ENCODE data around the gene CORO2B. TPM values are rescaled to one million over a fixed set of nuclear protein-coding genes. Genes with fewer than 3 reads are reported as not detected.
"Not testable (repeated sequence)": the region's sequence is repeated elsewhere in the genome, so short reads cannot be mapped to it uniquely, and the experiment has no call there.

CORO2B gene
- polyA plus RNA-seq, 1 donor: 4.7 TPM

DNA sequence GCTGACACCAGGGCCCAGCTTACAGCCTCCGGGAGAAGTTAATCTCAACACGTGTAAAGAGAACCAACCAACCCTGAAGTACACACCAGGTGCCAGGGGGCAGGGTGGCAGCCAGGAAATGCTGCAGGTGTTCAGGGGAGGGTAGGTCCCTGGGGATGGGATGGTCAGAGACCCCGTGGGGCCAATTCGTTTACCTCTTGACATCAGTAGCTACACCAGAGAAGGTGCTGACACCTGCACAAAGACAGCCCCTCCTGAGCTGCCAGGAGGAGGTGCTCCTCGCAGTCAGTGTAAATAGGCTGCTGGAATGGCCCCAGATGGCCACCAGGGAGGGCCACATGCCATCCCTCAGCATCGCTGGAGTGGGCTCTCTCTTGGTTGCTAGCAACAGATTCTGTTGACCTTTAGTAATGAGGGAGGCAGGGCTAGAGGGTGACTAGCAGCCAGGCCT lies 52.8 kb downstream of the CORO2B start:
- no peak for DNase-seq

DNA sequence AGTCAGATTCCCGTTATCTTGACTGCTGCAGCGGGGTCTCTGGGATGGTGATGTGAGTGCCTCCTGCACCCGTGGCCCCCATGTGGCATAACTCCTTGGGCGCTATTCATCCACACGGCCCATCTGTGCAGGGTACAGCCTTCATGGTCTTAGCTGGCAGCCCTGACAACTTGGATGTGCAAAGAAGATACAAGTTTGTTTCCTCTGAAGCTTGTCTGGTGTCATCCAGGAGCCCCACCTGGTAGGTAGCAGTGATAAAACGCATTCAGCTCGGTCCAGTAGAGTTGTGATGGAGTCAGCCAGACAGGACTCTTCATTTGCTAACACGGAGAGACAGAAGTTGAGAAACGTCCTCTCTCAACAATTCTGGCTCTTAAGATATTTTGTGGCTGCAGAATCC lies 53.3 kb downstream of the CORO2B start:
- DNase-seq: no peak

DNA sequence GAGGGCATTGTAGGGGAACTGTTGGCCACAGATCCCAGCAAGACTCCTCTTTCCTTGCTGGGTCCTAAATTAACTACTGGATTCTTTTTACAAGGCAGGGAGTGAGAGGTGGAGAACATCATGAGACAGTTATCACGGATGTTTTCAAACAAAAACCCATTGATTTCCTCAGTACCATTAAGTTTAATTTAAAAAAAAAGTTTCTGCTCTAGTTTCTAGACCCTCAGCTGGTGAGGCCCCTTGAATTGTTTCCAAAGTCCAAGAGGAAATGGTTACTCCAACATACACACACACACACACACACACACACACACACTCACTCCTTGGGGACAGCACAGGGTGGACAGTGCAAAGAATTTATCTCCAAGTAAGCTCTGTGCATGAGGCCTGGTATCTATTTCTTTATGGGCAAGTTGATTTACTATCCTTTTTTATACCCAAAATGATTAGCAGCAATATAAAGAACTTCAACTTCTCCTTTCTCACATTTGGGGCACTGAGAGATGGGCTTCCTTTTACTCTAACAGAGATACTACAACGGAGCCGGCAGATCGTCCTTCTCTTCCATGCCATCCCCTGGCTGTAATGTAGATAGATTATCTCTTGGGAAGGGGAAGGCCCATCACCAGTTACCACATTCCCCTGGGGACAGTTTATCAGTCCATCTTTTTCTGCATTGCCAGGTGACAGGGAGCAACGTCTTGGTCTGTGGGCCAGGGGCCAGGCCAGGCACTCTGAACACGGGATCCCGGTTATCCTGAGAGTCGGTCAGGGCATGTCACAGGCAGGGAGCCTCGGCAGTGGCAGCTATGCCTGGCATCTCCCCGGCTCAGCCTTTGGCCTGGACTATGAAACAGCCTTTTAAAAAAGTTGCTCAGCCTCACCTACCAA lies 54.7 kb downstream of the CORO2B start:
- no peak for DNase-seq

DNA sequence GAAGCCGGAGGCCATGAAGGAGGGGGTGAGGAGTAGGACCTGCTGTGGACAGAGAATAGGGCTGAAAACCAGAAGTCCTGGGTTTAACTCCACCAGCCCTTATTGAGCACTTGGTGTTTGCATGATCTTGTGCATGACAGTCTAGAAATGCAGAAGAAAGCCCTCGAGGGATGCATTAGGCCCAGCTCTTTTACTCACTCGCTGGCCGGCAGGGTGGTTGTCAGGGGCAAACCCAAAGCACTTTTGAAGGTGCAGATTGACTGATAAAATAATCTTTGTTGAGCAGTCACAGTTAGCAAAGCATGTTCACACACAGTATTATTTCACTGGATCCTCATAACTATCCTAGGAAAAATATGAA lies 55.3 kb downstream of the CORO2B start:
- DNase-seq: no peak

DNA sequence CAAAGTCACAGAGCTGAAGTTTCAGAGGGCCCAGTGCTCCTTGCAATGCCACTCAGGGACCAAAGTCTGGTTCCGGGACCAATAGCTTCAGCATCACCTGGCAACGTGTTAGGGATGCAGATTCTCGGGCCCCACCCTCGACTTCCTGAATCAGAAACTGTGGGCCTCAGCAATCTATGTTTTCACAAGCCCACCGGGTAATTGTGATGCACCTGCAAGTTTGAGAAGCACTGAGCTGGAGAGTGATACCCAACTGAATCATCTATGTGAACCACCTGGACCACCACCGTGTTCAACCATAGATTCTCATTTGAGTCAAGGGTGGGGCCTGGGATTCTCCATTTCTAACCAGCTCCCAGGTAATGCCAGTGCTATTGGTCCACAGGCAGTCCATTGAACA lies 55.7 kb downstream of the CORO2B start:
- no peak for DNase-seq

DNA sequence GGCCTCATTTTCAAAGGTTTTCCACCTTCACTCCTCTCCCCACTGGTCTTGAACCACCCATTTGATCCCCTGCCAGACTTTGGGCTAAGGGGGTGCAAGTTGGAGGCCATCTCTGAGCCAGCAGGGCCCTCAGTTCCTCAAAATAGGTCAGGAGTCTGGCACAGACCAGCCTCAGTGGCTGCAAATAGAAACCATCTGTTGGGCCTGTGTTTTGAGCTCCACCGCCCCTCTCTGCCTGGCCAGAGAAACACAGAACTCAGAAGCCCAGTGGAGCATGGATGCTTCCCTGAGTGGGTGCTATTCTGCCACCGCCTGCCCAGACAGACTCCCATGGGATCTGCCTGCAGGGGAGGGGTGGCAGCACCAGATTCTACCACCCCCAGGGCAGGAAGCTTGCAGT lies 56.3 kb downstream of the CORO2B start:
- no peak for DNase-seq

DNA sequence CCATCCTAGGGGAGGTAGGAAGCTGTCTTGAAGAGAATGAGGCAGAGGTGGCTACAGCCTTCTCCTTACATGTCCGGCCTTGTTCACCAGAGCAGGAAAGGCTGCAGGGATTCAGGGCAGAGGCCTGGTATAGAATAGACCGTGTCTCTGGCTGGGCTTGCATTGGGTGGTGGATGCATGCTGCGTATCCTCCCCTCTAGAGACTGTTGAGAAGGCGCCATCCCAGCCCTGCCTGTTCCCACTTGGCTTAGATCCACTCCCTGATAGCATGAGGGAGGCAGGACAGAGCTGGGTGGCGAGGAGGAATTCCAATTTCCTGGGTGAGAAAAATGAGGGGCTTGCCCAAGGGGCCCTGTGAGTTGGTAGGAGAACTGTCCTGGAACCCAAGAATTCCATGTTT lies 57.5 kb downstream of the CORO2B start:
- DNase-seq: no peak

DNA sequence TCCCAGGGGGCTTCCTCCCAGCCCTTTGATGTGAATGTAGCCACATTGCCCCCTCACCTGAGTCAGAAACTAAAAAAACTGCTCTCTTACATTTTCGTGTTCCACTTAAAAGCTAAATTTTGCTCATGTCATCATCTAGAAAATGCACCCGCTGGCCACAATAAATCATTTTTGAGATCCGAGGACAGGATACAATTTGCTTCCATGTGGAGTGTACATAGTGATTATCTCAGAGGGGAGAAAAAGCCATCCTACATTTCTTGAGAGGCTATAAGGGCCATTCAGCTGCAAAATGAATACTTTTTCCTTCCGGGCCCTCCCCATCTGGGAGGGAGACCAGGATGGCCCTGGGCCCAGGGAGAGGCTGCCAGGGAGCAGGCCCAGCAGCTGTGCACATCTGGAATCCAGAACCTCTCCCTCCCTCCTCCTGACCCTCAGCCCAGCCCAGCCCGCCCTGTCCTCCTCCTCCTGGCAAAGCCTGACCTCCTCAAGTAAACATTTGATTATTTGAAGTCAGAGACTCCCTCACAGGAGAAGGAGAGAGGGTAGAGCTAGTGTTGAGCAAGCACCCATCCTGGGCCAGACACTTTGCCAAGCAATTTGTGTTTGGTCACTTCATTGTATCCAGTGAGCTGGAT lies 59.1 kb downstream of the CORO2B start:
- peak; percentile 82 for DNase-seq

DNA sequence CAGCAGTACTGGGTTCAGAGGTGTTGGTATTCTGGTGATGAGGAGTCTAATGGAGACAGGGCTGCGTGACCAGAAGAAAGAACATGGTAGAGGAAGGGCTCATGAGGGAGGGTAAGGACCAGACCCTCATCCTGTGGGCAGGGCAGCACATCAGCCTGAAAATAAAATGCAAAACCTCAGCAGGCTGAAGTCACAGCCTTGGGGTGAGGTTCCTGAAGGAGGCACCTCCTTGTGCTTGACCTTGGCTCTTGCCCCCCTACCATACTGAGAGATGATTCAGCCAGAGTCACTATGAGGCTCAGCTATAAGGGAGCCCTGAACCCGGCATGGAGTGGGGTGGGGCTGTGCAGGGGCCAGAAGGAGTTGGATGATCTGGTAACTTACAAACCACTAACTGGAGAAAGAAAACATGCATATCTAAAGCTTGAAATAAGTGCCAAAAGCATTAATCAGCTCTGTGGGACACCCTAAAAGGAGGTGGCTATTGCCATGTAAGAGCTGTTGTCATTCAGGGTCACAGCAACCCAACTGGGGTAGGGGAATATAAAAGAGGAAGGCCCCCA lies 60.2 kb downstream of the CORO2B start:
- DNase-seq: no peak

DNA sequence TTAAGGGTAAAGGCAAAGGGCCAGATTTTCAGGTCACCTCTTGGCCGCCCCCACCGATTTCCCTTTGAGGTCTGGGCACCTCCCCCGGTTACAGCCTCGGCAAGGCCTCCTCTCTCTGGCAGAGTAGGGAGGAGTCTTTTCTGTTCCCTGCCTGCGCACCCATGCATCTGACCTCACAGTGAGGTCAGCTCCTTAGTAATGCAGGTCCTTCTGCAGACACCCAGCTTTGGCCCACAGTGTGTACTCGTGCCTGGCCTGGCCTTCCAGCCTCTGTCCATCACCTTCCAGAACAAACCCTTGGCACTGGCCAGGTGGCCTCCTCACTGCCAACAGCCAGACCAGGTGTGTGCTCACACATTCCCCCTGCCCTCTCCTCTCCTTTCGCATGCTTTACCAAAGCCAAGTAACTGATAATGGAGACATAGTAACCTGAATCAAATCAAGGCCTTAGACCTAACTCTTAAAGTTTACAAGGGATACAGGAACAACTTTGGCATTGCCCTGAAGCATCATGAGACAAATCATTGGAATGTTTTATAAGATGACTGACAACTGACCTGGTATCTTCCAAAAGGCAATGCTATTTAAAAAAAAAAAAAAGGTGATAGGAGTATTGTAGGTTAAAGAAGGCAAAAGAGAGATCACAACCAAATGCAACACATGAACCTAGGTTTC lies 61.3 kb downstream of the CORO2B start:
- no peak for DNase-seq

DNA sequence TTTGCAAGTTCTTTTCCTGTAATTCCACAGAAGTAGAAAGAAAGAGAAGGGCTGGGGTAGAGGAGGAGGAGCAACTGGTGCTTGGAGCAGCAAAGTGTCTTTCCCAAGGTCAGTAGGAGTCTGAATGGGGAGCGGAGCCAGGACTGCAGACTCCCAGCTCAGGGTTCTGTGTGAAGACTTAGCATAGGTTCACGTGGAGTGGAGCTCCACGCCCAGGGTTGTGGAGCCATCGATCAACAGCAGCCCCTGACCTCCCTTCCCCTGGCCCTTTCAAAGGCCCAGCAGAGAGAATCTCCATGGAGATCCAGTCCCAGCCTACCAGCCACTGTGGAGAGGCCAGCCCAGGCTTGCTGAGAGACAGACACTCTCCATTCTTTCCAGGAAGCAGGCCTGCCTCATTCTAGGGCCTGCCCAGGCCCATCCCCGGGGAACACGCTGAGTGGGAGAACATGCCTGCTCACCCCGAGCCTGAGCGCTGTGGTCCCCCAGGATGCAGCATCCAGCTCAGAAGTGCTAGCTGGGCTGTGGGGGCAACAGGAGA lies 62.1 kb downstream of the CORO2B start:
- DNase-seq: no peak

DNA sequence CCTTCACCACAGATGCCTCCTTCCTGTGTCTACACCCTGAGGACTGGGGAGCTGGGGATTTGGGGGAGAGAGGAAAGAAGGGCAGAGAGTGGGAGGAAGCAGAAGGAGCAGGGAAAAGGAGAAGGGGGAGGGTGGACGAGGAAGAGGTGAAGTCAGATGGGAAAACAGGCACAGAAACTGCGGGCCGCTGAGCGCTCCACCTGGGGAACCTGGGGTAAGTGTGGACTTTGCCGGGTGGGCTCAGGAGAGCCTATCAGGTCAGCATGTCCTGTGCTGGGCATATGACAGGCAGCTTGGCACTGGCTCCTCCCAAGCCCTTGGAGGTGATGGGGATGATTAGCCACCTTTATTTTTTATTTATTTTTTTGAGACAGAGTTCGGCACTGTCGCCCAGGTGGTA lies 62.6 kb downstream of the CORO2B start:
- DNase-seq: no peak

DNA sequence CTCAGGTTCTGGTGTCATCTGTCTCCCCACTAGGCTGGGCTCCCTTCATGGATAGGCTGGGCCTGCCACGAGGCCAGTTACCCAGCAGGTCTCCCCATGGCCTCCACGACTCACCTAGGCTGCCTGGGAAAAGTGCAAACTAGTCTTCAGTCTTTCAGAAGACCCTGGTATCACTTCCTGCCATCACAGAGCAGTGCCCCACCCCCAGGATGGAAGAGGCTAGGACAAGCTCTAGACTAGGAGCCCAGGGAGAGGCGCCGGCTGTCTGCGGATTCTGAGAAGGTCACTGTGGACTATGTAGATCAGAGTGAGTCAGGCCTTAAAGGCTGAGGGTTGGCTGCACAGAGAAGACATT lies 63.7 kb downstream of the CORO2B start:
- no peak for DNase-seq

DNA sequence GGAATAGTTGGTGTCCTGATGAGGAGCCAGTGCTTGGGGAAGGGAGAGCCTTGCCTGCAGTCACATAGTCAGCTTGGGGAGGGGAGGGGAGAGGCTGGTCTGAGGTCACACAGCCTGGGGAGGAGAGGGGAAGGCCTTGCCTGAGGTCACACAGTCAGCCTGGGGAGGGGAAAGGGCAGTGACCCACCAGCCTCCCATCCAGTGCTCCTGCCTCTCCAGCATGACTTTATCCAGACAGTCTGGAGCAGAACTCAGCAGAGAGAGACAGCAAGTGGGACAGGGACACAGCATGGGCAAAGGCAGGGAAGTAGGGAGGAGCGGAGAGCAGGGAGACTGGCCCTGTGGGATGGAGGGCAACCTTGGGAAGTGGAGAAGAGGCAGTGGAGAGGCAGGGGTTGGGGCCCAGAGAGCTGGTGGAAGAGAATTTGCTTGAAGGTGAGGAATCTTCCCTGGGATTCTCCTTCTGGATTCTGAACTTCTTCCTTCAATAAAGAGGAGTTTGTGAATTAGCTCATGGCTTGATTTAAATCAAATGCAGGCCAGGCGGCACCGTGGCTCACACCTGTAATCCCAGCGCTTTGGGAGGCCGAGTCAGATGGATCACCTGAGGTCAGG lies 64.5 kb downstream of the CORO2B start:
- DNase-seq: no peak

DNA sequence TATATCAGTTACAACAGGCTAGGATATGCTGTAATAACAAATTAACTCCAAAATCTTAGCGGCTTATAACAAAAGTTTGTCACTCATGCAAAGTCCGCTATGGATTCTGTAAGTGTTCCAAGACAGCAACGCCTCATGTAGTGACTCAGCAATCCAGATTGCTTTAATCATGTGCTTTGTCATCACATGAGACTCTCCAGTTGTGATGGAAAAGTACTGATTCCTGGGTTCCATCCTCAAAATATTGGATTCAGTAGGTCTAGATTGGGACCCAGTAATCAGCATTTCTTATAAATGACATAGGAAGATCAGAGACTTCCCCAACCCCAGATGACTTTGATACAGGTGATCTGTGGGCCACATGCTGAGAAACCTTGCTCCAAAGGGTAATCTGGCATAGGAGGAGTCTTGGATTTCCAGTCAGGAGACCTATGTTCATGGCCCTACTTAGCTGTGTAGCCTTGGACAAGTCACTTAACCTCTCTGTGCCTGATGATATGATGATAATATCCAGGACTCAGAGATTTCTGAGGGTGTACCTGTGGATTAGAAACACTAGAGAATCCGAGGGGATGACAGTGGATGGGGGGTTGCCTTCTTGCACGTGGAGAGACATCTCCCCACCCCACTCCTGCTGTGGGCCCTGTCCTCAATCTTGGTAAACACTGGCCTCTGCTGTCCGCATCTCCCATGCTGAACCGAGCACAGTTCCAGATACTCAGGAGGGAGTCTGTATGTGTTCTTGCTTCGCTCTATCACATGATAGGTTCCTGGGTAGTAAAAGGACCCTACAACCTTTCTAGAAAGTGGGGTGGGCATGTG lies 65.5 kb downstream of the CORO2B start:
- no peak for DNase-seq

DNA sequence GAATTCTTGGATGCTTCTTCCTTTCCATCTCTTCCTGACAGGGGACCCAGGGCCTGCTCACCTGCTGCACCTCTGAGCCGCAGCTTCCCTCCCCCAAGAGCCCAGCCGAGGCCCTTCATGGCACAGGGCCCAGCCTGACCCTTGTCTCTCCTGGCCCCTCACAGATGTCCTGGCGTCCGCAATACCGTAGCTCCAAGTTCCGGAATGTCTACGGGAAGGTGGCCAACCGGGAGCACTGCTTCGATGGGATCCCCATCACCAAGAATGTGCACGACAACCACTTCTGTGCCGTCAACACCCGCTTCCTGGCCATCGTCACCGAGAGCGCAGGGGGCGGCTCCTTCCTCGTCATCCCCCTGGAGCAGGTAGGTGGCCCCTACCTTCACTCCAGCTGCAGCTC lies 66.2 kb downstream of the CORO2B start:
- DNase-seq: no peak

DNA sequence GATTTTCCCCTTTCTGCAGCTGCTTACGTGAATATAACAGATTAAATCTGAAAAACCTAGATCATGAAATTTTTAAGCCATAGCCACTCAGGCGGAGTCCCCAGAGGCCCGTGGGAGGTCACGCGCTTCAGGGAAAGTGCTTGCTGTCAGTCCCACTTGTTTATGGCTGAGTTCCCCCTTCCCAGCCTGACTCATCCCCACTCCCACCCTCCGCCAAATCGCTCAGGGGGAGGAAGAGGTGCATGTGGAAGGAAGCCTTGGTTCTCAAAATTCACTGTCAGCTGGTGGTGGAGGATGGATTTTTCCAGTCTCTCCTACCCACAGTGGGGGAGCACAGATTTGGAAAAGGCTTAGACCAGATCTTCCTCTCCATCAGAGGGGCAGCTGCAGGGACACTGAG lies 67.4 kb downstream of the CORO2B start:
- no peak for DNase-seq

DNA sequence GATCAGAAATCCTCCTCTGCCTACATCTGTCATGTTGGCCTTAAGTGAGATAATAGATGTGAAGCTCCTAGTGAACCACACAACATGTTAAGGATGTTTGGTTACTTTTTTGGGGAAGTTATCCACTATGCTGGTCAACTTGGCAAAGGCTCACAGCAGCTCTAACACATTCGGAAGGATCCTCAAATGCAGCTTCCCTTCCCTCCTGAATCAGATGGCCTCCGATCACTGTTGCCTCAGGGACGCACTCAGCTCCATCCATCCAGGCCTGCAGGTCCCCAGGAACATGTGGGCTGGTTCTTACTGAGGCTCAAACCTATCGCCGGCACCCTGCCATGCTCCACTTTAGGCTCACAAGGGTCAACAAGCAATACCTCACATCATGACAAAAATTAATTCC lies 67.9 kb downstream of the CORO2B start:
- DNase-seq: no peak

DNA sequence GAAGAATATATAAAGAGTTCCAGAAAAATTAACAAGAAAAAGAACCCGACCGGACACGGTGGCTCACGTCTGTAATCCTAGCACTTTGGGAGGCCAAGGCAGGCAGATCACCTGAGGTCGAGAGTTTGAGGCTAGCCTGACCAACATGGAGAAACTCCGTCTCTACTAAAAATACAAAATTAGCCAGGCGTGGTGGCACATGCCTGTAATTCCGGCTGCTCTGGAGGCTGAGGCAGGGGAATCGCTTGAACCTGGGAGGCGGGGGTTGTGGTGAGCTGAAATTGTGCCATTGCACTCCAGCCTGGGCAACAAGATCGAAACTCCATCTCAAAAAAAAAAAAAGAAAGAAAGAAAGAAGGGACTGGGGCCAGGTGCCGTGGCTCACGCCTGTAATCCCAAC lies 68.6 kb downstream of the CORO2B start:
- DNase-seq: not testable (repeated sequence)

DNA sequence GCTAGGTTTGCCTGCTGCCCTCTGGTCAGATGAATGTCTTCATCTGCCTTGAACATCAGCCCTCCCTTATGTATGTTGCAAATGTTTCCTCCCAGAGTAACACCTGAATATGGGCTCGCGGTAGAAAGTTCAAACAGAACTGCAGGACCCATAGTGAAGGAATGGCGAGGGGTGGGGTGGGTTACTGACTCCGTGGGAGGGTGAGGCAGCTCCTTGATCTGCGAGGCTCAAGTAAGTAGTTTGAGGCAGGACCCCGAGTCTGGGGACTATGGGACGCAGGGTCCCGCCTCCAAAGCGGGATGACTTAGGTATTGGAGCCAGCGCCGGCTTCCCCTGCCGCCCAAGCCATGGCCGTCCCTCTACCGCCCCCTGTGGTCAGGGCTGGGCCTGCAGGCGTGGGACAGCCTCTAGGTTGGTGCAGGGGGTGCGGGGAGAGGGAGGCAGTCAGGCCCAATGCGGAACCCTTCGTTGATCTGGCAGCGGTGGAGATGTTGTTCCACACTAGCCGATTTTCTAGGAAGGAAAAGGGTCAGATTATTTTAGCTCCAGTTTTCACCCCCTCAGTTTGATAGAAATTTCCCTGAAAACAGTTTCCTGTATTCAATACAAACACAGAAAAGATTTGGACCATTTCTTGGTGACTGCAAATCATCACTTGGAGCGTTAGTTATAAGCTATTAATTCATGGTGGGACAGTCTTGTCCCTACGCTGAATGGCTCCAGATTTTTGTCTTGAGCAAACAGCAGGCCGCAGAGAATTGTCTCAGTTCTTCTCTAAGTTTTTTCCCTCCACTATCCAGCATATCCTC lies 72.3 kb downstream of the CORO2B start:
- no peak for DNase-seq
